GM19351 (cell line): ENCODE data around the gene FKBP2.

Experiments
- ATAC-seq: cut with Tn5 transposase; IDR thresholded peaks from one replicate; pipeline ENCODE4 v1.9.1; 2021; ENCODE audit warnings: mild to moderate bottlenecking, moderate library complexity; ENCODE audit not compliant: unreplicated experiment

Gene FKBP2

GRCh38 chr11:64283092-64283491 lies 42.2 kb downstream of the FKBP2 start:
- ATAC-seq, result no peak

GRCh38 chr11:64284048-64284961 lies 43.4 kb downstream of the FKBP2 start, which contains the start of gene BAD:
TSS of gene BAD (minus strand) at chr11:64284665. CDS start at chr11:64284368, 297 bp downstream.
- peak; percentile 78 for ATAC-seq

- ATAC-seq, result peak; percentile 57
Observed at GRCh38 chr11:64284962-64285884, 44.3 kb downstream of the FKBP2 start, which contains the start of gene GPR137. TSS of gene GPR137 (plus strand) at chr11:64285848. CDS start at chr11:64286525, 677 bp downstream.

GRCh38 chr11:64285885-64286800 lies 45.2 kb downstream of the FKBP2 start:
- ATAC-seq, result no peak

- no peak for ATAC-seq
Observed at GRCh38 chr11:64286801-64287159, 45.9 kb downstream of the FKBP2 start.

GRCh38 chr11:64287676-64288352 lies 46.9 kb downstream of the FKBP2 start:
- no peak for ATAC-seq

- ATAC-seq, result no peak
Observed at GRCh38 chr11:64288353-64288750, 47.5 kb downstream of the FKBP2 start.

GRCh38 chr11:64289002-64289564 lies 48.2 kb downstream of the FKBP2 start:
- ATAC-seq, result no peak

GRCh38 chr11:64290352-64291261 lies 49.7 kb downstream of the FKBP2 start:
- ATAC-seq, result no peak

GRCh38 chr11:64291262-64291751 lies 50.4 kb downstream of the FKBP2 start, which contains the start of gene KCNK4:
TSS of gene KCNK4 (plus strand) at chr11:64291302. CDS start at chr11:64293019, 1,717 bp downstream.
- ATAC-seq, result no peak

GRCh38 chr11:64291752-64292459 lies 51.0 kb downstream of the FKBP2 start:
- no peak for ATAC-seq

- ATAC-seq, result no peak
Observed at GRCh38 chr11:64292460-64293254, 51.8 kb downstream of the FKBP2 start.
